Urinary bladder (tissue), 4 donors: ENCODE data around the gene EPN2. TPM values are rescaled to one million over a fixed set of nuclear protein-coding genes. Genes with fewer than 3 reads are reported as not detected.

Source experiments
- DNase-seq: peaks from one replicate; pipeline ENCODE4 v3.0.0-alpha.2; 2015; ENCODE audit errors: extremely low spot score
- H3K27ac ChIP-seq: one replicate; pipeline ENCODE4 v1.5.1; 2013; ENCODE audit warnings: low read depth, mild to moderate bottlenecking, moderate library complexity
- H3K36me3 ChIP-seq: one replicate; pipeline ENCODE4 v1.6.1; 2013; ENCODE audit warnings: mild to moderate bottlenecking, moderate library complexity; ENCODE audit not compliant: insufficient read depth
- H3K4me1 ChIP-seq: one replicate; pipeline ENCODE4 v1.6.1; 2013; ENCODE audit warnings: mild to moderate bottlenecking, moderate library complexity; ENCODE audit not compliant: insufficient read depth
- H3K4me3 ChIP-seq: one replicate; pipeline ENCODE4 v1.5.1; 2013; ENCODE audit warnings: low read depth, low read length
- WGBS: extraction: QIAGEN DNeasy Blood & Tissue Kit; methylation state at CpG from one replicate; pipeline ENCODE4 v1.1.7; 2013; 5-methylcytosine and 5-hydroxymethylcytosine counted together
- polyA plus RNA-seq: library from polyadenylated mRNA; stranded (reverse); fragments of 200-250 nt; gene quantifications from one replicate; pipeline ENCODE4 v1.2.3, GENCODE V29; 2013
- total RNA-seq: library from RNA; depleted of rRNA; stranded (reverse); fragments of >200 nt; gene quantifications from one replicate; pipeline ENCODE4 v1.2.3, GENCODE V29; 2014
- donor health status: healthy with polysubstance abuse.
- donor health status: healthy.

The EPN2 gene
- total and polyA plus RNA-seq, 2 donors, result 40.3 to 46.2 TPM

GRCh38 chr17:19368229-19368628 lies 131.1 kb downstream of the EPN2 start:
- Histone ChIP-seq H3K4me1 (no peaks in the 10 kb centered on the region), H3K36me3 (no peaks in the 10 kb centered on the region), H3K4me3 (no peak overlapping the region), H3K27ac (no peak overlapping the region)
- DNase-seq, result no peak
- WGBS, result 86% methylated on average over 4 of the region's 4 CpGs

- no peak overlapping the region for H3K27ac ChIP-seq
- no peak for DNase-seq
These were observed 132.1 kb downstream of the EPN2 start for GRCh38 chr17:19369107-19369778.

DNA sequence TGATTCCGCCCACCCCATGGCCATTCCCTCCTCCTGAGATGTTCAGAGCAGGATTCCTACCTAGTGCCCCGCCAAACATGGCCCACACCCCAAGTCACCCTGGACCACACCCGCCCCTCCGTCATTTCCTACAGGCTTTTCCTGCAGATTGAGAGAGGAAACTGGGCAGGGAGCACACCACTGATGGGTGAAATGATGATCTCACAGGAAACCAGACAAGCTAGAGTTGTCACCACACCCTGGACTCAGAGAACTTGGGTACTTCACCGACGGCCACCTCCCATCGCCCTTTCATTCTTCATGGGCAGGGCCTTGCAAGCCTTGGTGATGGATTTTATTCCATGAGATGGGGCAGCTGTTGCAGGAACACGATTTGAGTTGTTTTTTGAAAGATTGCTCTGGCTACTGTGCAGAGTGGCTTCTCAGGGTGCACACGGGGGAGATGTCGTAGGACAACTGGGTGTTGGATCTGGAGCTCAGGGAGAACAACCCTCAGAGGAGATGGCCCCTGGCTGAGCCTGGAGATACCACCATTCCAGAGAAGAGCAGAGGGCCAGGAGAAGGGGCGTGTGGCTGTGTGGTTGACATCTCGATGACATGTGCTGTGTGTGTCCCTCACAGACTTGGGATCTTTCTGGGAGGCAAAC lies 132.8 kb downstream of the EPN2 start:
- no peak overlapping the region for H3K4me3 ChIP-seq
- 78% methylated on average over 12 of the region's 12 CpGs for WGBS
- H3K27ac ChIP-seq, result no peak overlapping the region
- H3K4me1 ChIP-seq, result no peaks in the 10 kb centered on the region
- no peaks in the 10 kb centered on the region for H3K36me3 ChIP-seq
- DNase-seq, result no peak

More at GRCh38 chr17:19369107-19369778, 132.1 kb downstream of the EPN2 start:
- 94% methylated on average over 16 of the region's 16 CpGs for WGBS
- H3K4me1 ChIP-seq, result no peaks in the 10 kb centered on the region
- H3K4me3 ChIP-seq, result no peak overlapping the region
- H3K36me3 ChIP-seq, result no peaks in the 10 kb centered on the region

- no peak for DNase-seq
- no peaks in the 10 kb centered on the region for H3K4me1 ChIP-seq
- H3K4me3 ChIP-seq, result no peak overlapping the region
- no peak overlapping the region for H3K27ac ChIP-seq
- H3K36me3 ChIP-seq, result no peaks in the 10 kb centered on the region
- WGBS, result 82% methylated on average over 7 of the region's 7 CpGs
These were observed 133.4 kb downstream of the EPN2 start for GRCh38 chr17:19370493-19370960.

DNA sequence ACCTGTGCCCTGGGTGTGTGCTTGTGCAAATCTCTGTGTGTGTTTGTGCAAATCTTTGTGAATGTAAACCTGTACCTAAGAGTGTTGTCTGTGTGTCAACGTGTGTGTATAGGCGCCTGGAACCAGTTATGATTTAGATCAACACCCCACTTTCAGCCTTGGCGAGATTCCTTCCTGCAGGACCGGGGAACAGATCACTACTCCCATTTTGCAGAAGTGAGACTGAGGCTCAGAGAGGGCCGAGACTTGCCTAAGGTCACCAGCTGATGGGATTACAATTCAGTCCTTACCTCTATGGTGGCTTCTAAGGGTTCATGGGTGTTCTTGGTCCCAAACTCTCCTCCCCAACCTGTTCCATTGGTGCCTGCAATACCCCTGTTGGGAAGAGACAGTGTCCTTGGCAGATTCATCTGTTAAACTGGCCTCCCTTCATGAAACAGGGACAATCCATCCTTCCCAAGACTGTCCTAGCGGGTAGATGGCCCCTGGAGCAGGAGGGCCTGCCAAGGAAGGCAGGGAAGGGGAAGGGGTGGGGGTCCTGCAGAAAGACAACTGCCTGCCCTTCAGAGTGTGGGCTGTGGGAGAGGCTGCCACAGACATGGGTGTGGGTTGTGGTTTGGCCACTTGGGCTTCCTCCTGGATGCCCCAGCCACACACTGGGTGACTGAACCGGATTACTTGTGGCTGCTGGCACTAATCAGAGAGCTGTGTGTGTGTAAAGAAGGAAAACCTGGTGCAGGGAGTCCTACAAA lies 134.3 kb downstream of the EPN2 start:
- no peak overlapping the region for H3K27ac ChIP-seq
- DNase-seq, result no peak
- WGBS, result 90% methylated on average over 7 of the region's 7 CpGs
- H3K4me1 ChIP-seq, result no peaks in the 10 kb centered on the region
- H3K36me3 ChIP-seq, result no peaks in the 10 kb centered on the region
- no peak overlapping the region for H3K4me3 ChIP-seq

DNA sequence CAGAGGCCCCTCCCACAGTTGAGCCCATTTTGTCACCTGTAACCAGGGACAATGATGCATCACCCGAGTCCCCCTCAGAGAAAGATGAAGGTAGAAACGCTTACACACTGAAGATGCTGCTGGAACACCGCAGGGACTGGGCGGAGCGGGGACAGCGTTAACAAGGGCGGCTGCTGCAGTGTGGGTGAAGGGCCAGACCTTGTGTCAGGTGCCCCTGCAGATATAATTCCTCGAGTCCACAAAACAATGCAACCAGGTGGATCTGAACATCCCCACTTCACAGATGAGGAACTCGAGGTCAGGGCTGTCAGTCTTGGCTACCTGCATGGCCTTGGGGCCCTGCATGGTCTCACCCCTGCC lies 134.8 kb downstream of the EPN2 start:
- no peak for DNase-seq
- Histone ChIP-seq H3K27ac (no peak overlapping the region), H3K4me3 (no peak overlapping the region), H3K36me3 (no peaks in the 10 kb centered on the region), H3K4me1 (no peaks in the 10 kb centered on the region)
- WGBS, result 86% methylated on average over 9 of the region's 9 CpGs

DNA sequence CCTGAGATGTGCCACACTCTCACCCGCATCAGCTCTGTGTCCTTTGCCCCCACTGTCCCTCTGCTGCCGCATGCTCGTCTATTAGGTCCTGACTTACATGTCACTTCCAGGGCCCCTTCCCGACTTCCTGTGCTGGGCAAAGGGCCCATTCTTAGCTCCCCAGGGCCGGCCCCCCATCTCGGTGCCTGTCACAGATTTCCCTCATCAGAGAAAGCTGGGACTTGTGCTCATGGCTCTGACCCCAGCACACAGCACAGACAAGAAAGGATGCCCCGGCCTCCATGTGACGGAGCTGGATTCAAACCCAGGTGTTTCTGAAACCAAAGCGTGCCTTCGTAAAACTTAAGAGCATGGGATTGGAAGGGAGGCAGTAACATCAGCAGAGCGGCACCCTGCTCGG lies 135.3 kb downstream of the EPN2 start:
- H3K4me3 ChIP-seq, result no peak overlapping the region
- H3K27ac ChIP-seq, result no peak overlapping the region
- no peaks in the 10 kb centered on the region for H3K4me1 ChIP-seq
- DNase-seq, result no peak
- WGBS, result 78% methylated on average over 12 of the region's 12 CpGs
- H3K36me3 ChIP-seq, result no peaks in the 10 kb centered on the region

DNA sequence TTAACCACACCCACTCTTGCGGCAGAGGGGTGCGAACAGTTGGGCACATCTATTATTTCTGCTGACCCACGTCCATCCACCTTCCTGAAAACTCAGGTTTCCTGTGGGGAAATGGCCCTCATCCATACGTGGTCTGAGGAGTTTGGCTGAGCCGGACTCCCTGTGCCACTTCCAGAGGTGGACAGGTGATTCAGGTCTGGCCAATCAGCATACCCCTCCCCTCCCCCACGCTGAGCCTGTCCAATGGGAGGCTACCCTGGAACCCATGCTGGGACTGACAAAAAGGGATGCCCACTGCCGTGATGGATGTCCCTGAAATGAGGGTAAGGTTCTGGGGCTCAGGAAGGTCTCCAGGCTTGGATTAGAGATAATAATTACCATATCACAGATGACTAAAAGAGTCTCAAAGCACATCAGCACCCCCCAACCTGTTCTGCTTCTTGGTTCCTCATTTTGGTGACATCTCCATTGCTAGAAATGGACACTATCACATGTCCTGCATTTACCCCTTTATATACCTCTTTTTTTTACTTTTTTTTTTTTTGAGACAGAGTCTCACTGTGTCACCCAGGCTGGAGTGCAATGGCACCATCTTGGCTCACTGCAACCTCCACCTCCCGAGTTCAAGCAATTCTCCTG lies 135.8 kb downstream of the EPN2 start:
- H3K4me1 ChIP-seq, result no peaks in the 10 kb centered on the region
- WGBS, result 84% methylated on average over 8 of the region's 8 CpGs
- DNase-seq, result no peak
- no peak overlapping the region for H3K4me3 ChIP-seq
- H3K36me3 ChIP-seq, result no peaks in the 10 kb centered on the region
- no peak overlapping the region for H3K27ac ChIP-seq

DNA sequence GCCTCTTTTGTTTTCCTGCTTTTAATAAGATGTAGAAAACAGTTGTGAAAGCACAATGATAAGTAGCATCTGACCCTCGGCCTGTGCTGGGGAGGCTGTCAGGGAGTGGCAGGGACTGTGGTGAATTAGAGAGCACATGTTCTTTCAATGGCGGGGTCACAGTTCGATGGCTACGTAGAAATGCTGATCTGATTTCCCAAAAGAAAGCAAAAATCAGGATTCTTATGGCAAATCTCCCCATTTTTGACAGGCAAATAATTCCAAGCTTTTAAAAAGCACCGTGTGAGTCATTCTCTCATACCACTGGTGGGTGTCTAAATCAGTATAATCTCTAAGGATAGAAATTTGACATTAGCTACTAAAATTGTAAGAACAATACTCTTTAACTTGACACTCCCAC lies 137.0 kb downstream of the EPN2 start:
- WGBS, result 74% methylated on average over 5 of the region's 5 CpGs

DNA sequence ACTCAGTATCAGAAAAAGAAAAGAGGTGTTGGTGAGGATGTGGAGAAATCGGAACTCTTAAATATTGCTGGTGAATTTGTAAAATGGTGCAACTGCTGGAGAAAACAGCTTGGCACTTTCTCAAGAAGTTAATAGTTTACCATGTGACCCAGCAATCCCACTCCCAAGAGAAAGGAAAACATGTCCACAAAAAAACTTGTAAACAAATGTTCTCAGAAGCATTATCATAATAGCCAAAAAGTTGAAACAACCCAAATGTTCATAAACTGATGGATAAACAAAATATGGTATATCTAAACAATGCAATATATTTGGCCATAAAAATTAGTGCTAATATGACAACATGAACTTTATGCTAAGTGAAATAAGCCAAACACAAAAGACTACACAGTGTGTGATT lies 138.6 kb downstream of the EPN2 start:
- 65% methylated on average over 1 of the region's 1 CpG for WGBS
- Histone ChIP-seq H3K36me3 (peaks cover 2% of the 10 kb centered on the region), H3K27ac (no peak overlapping the region), H3K4me3 (no peak overlapping the region), H3K4me1 (no peaks in the 10 kb centered on the region)
- no peak for DNase-seq

More for the DNA sequence above, 137.0 kb downstream of the EPN2 start:
- no peaks in the 10 kb centered on the region for H3K4me1 ChIP-seq
- no peaks in the 10 kb centered on the region for H3K36me3 ChIP-seq
- no peak overlapping the region for H3K4me3 ChIP-seq
- no peak overlapping the region for H3K27ac ChIP-seq
- DNase-seq, result no peak

- 57% methylated on average over 2 of the region's 2 CpGs for WGBS
- Histone ChIP-seq H3K27ac (no peak overlapping the region), H3K4me3 (no peak overlapping the region), H3K36me3 (peaks cover 5% of the 10 kb centered on the region), H3K4me1 (no peaks in the 10 kb centered on the region)
- DNase-seq, result no peak
These were observed 139.6 kb downstream of the EPN2 start for GRCh38 chr17:19376811-19377210.

- peak; percentile 95 for DNase-seq
- Histone ChIP-seq H3K4me3 (peak overlapping the region; percentile 47), H3K4me1 (no peaks in the 10 kb centered on the region), H3K36me3 (peaks cover 5% of the 10 kb centered on the region), H3K27ac (peak overlapping the region; percentile 88)
- under 1% methylated on average over 67 of the region's 67 CpGs for WGBS
These were observed 140.6 kb downstream of the EPN2 start for GRCh38 chr17:19377602-19378415.
